H1 (cell line): ENCODE data around the gene EBF3.

ENCODE experiments used
- EZH2 ChIP-seq: fragments of 200-600 bp; sonication (generic); IDR thresholded peaks from 2 replicates; pipeline ENCODE4 v1.7.1; 2012; ENCODE audit warnings: low read depth, mild to moderate bottlenecking, moderate library complexity, low read length, inconsistent platforms; ENCODE audit not compliant: severe bottlenecking
- GABPA ChIP-seq: IDR thresholded peaks from 2 replicates; pipeline ENCODE4 v1.6.1; 2011; ENCODE audit warnings: mild to moderate bottlenecking, low read length, moderate library complexity, borderline replicate concordance; ENCODE audit not compliant: insufficient read depth
- POLR2AphosphoS5 ChIP-seq: IDR thresholded peaks from 2 replicates; pipeline ENCODE4 v1.6.1; 2011; ENCODE audit warnings: low read depth, low read length
- RAD21 ChIP-seq, 2 experiments: IDR thresholded peaks in 1 of 2; conservative IDR thresholded peaks in 1 of 2; 2 replicates each; pipeline ENCODE4 v1.6.1; 2011; ENCODE audit warnings: low read depth in 2 of 2, low read length in 2 of 2, improper control_type of control experiment in 1 of 2, inconsistent platforms in 1 of 2, mild to moderate bottlenecking in 1 of 2, moderate library complexity in 1 of 2
- SP1 ChIP-seq: IDR thresholded peaks from 2 replicates; pipeline ENCODE4 v1.6.1; 2011; ENCODE audit warnings: low read depth, low read length
- SRF ChIP-seq: IDR thresholded peaks from 2 replicates; pipeline ENCODE4 v1.6.1; 2011; ENCODE audit warnings: mild to moderate bottlenecking, low read depth, low read length, moderate library complexity
- TBP ChIP-seq: IDR thresholded peaks from 2 replicates; pipeline ENCODE4 v1.6.1; 2011; ENCODE audit warnings: low read depth, low read length, improper control_type of control experiment
- TF ChIP-seq, protein P1 (sequence below), 3 experiments: IDR thresholded peaks; 1 replicate in 2 of 3; 2 replicates in 1 of 3; pipeline versions ENCODE4 v1.5.1 to v1.6.1; 2011; ENCODE audit warnings: low read length in 3 of 3, mild to moderate bottlenecking in 3 of 3, inconsistent platforms in 2 of 3, low read depth in 1 of 3, moderate library complexity in 1 of 3; ENCODE audit not compliant: insufficient read depth in 1 of 3; ENCODE audit errors: control extremely low read depth in 1 of 3

DNA sequence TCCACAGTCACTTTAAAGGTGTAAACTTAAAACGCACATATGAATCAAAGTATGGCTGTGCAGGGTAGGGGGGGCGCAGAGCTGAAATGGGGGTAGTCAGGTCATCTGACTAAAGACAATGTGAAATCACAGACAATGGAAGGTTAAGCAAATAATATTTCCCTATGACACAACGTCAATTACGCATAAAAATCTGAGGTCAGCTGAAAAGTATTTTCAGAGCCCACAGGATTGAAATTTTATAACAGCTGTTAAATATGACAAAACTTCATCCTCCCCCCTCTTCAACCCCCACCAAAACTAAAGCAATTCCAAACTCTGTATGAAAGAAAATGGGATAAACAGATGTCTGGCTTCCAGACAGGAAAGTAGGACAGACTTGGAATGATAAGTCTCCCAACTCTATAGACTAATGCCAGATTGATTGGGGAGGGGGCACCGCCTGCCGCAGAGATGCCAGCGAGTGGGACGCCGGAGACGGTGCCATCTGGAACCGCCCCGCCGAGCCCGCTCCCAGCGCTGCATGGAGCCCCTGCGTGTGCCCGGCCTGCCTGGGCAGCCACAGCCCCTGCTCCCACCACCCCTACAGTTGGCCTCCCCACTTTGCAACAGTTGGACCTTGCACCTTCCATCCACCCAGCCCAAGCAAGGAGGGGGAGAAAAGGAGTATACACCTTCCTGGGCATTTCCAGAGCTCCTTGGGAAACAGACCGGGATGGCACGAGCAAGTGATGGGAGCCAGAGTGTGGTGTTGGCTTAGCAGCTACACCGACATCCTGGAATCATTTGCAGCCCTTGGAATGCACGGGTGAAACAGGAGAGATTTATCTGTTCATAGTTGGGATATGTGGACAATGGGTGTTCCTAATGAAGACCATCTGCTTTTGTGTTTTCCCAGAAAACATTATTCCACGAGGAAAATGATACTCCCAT is 10.7 kb downstream of the EBF3 start:
- no peak for TF ChIP-seq SP1
- TF ChIP-seq, protein P1, sequence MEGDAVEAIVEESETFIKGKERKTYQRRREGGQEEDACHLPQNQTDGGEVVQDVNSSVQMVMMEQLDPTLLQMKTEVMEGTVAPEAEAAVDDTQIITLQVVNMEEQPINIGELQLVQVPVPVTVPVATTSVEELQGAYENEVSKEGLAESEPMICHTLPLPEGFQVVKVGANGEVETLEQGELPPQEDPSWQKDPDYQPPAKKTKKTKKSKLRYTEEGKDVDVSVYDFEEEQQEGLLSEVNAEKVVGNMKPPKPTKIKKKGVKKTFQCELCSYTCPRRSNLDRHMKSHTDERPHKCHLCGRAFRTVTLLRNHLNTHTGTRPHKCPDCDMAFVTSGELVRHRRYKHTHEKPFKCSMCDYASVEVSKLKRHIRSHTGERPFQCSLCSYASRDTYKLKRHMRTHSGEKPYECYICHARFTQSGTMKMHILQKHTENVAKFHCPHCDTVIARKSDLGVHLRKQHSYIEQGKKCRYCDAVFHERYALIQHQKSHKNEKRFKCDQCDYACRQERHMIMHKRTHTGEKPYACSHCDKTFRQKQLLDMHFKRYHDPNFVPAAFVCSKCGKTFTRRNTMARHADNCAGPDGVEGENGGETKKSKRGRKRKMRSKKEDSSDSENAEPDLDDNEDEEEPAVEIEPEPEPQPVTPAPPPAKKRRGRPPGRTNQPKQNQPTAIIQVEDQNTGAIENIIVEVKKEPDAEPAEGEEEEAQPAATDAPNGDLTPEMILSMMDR (IDR thresholded peaks at IDR 0.05; ENCODE audit: control extremely low read depth in 1 of 3, insufficient read depth in 1 of 3, low read depth in 1 of 3, low read length in 3 of 3) = no peak
- no peak for TF ChIP-seq TBP
- TF ChIP-seq POLR2AphosphoS5 = no peak
- TF ChIP-seq GABPA = no peak
- TF ChIP-seq SRF = no peak
- no peak for TF ChIP-seq EZH2
- TF ChIP-seq RAD21 (IDR thresholded peaks at IDR 0.05 in 1 of 2, conservative IDR thresholded peaks at IDR 0.05 in 1 of 2; ENCODE audit: low read depth in 2 of 2, low read length in 2 of 2) = no peak
